ENCODE measurements around the gene IAH1. TPM values are rescaled to one million over a fixed set of nuclear protein-coding genes. Genes with fewer than 3 reads are reported as not detected.
A peak's percentile ranks its signal among the peaks of the same experiment; 100 is the strongest.

The IAH1 gene
- total and polyA plus RNA-seq, 5 experiments from 2014 or later = 47.0 to 81.5 (median 61.8) TPM

DNA sequence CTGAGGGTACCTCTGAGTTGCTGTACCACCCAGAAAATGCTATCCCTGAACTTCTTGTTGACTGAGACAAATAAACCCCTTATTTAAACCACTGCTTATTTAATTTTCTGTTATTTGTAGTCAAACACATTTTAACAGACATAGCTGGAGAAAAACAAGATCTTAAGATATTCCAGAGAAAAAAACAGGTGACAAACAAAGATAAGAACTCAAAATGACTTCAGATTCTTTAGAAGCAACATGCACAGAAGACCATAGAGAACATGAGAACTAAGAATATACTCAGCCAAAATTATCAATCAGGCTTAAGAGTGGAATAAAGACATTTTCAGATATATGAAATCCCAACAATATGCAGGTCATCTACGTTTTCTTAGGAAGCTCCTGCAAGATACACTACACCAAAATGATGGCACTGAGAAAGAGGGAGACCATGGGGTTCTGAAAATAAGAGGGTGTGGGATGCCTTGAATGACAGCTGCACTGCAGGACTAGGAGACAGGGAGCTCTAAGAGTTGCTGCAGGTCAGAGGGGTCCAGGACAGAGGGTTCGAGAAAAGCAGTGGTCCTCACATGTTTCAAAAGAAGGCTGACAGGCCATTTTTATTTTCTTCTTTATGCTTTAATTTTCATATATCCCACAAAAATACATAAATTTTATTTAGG, 42.9 kb downstream of the IAH1 start:
- H3K36me3 Mint-ChIP-seq = peaks cover 0 to 80% (median 45%) of the 10 kb centered on the region in 3 donors
- POLR2A ChIA-PET = interaction anchor here (0.6 to 1.8 kb wide), 2 partner anchors 113 to 280 kb away, joined by 3 to 5 read pairs; partner anchors contain the start of gene YWHAQ
- H3K27ac Mint-ChIP-seq = peak overlapping the region in 3 of 10 donors; percentile 25 to 49 (median 26)

DNA sequence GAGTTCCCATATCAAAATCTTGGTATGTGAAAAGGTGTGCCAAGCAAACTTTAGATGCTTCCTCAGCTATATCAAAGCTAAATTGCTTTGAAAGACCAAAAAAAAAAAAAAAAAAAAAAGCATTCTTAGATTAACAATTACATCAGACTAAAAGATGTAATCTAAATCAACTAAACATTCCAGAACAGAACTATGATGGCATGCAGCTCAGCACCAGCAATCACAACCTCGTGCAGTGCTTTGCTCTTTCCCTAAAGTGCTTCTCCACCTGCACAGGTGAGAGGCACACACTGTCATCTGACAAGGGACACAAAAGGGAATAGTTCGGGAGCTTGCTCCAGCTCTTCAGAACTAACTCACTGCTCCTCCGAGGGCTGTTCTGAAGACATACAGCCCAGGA, 43.8 kb downstream of the IAH1 start:
- DNase-seq = no peak
- POLR2A ChIA-PET = interaction anchor here (0.6 to 1.8 kb wide), 3 partner anchors 112 to 279 kb away, joined by 3 to 5 read pairs (median 4); partner anchors contain the start of gene YWHAQ
- peaks cover 0 to 78% (median 42%) of the 10 kb centered on the region in 3 donors for H3K36me3 Mint-ChIP-seq
- no peak overlapping the region for H3K27ac Mint-ChIP-seq
- no peaks in the 10 kb centered on the region for H3K9me3 Mint-ChIP-seq
- no peaks in the 10 kb centered on the region for H3K4me1 Mint-ChIP-seq
- no peak for ATAC-seq
- no peaks in the 10 kb centered on the region for H3K27me3 Mint-ChIP-seq
- H3K4me3 Mint-ChIP-seq = no peak overlapping the region

More for the DNA sequence above, 42.9 kb downstream of the IAH1 start:
- no peaks in the 10 kb centered on the region for H3K4me1 Mint-ChIP-seq
- H3K4me3 Mint-ChIP-seq = no peak overlapping the region
- ATAC-seq (no peak), DNase-seq (no peak)
- H3K9me3 Mint-ChIP-seq = no peaks in the 10 kb centered on the region
- H3K27me3 Mint-ChIP-seq = no peaks in the 10 kb centered on the region

DNA sequence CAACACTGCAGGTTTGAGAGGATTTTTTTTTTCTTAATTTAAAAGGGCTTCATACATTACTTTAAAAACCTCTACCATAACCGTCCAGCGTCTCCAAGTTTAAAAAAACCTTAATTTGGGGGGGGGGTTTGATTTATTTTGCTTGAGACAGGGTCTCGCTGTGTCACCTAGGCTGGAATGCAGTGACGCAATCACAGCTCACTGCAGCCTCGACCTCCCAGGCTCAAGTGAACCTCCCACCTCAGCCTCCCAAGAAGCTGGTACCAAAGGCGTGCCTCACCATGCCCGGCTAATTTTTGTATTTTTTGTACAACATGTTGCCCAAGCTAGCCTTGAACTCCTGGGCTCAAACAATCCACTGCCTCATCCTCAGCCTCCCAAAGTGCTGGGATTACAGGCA, 44.4 kb downstream of the IAH1 start:
- H3K36me3 Mint-ChIP-seq = peaks cover 0 to 78% (median 36%) of the 10 kb centered on the region in 3 donors
- H3K27ac Mint-ChIP-seq = no peak overlapping the region
- no peaks in the 10 kb centered on the region for H3K9me3 Mint-ChIP-seq
- DNase-seq = no peak
- no peak for ATAC-seq
- no peak overlapping the region for H3K4me3 Mint-ChIP-seq
- no peaks in the 10 kb centered on the region for H3K27me3 Mint-ChIP-seq
- POLR2A ChIA-PET = interaction anchor here (0.7 to 1.8 kb wide), 2 partner anchors 112 to 138 kb away, joined by 4 to 5 read pairs; partner anchors contain the start of gene YWHAQ
- no peaks in the 10 kb centered on the region for H3K4me1 Mint-ChIP-seq

DNA sequence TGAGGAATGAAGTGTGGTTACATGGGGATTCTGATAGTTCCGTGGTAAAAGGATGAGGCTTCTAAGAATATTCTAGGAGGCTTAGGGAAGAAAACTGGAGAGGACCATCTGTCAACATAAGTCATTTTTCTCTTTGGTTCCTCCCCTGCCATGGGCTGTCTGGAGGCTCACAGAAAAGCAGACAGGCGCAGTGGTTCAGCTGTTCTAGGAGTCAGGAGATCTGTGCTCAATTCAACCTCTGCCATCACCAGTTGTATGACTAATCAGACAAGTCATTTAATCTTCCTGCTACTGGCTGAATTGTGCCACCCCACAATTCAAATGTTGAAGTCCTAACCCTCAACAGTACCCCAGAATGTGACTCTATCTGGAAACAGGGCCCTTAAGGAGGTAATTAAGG, 44.9 kb downstream of the IAH1 start:
- no peaks in the 10 kb centered on the region for H3K9me3 Mint-ChIP-seq
- H3K4me3 Mint-ChIP-seq = no peak overlapping the region
- H3K36me3 Mint-ChIP-seq = peaks cover 0 to 79% (median 32%) of the 10 kb centered on the region in 3 donors
- H3K27me3 Mint-ChIP-seq = no peaks in the 10 kb centered on the region
- no peak for DNase-seq
- H3K4me1 Mint-ChIP-seq = no peaks in the 10 kb centered on the region
- no peak for ATAC-seq
- no peak overlapping the region for H3K27ac Mint-ChIP-seq
- POLR2A ChIA-PET = interaction anchor here (1.8 kb wide), 1 partner anchor 111 kb away, joined by 5 read pairs; the partner anchor contains the start of gene YWHAQ

DNA sequence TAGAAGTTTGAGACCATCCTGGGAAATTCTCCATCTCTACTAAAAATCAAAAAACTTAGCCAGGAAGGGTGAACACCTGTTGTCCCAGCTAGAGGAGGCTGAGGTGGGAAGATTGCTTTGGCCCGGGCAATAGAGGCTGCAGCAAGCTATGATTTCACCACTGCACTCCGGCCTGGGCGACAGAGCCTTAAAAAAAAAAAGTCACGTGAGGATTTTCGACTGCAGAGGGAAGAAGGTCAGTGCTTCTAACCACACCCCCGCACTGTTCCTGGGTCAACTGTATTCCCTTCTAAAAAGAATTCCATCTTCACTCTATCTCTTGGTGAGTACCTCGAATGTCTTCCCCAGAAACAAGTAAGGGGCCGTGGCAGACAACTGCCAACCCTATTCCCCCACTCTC, 49.9 kb downstream of the IAH1 start:
- no peak for DNase-seq
- Mint-ChIP-seq H3K36me3 (peaks cover 10 to 88% (median 35%) of the 10 kb centered on the region in 3 donors), H3K27ac (peak overlapping the region in 2 of 10 donors; percentile 14 to 69), H3K4me1 (no peaks in the 10 kb centered on the region), H3K4me3 (no peak overlapping the region), H3K9me3 (no peaks in the 10 kb centered on the region), H3K27me3 (no peaks in the 10 kb centered on the region)
- POLR2A ChIA-PET = interaction anchor here (0.7 kb wide), 1 partner anchor 33 kb away, joined by 4 read pairs; no protein-coding TSS in a partner anchor
- ATAC-seq = no peak

DNA sequence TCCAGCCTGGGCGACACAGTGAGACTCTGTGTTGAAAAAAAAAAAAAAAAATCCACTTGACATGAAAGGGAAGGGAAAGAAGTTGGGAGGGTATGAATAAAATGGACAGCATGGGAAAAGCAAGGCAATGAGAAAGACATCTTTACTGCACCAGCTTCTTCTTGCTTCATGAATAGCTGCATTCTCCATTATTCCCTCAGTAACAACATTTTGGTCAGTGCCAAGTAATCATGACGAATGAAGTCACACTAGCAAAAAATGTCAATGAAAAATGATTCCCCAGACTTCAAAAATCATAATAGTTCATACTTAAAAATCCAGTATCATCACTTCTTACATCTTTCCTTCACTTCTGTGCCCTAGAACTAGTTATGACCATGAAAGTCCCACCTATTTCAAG, 50.9 kb downstream of the IAH1 start:
- POLR2A ChIA-PET = no interaction called here
- H3K4me3 Mint-ChIP-seq = no peak overlapping the region
- H3K36me3 Mint-ChIP-seq = peaks cover 10 to 90% (median 31%) of the 10 kb centered on the region in 3 donors
- H3K9me3 Mint-ChIP-seq = no peaks in the 10 kb centered on the region
- H3K27me3 Mint-ChIP-seq = no peaks in the 10 kb centered on the region
- peak overlapping the region in 1 of 10 donors; percentile 61 for H3K27ac Mint-ChIP-seq
- no peaks in the 10 kb centered on the region for H3K4me1 Mint-ChIP-seq
- DNase-seq (no peak), ATAC-seq (no peak)

DNA sequence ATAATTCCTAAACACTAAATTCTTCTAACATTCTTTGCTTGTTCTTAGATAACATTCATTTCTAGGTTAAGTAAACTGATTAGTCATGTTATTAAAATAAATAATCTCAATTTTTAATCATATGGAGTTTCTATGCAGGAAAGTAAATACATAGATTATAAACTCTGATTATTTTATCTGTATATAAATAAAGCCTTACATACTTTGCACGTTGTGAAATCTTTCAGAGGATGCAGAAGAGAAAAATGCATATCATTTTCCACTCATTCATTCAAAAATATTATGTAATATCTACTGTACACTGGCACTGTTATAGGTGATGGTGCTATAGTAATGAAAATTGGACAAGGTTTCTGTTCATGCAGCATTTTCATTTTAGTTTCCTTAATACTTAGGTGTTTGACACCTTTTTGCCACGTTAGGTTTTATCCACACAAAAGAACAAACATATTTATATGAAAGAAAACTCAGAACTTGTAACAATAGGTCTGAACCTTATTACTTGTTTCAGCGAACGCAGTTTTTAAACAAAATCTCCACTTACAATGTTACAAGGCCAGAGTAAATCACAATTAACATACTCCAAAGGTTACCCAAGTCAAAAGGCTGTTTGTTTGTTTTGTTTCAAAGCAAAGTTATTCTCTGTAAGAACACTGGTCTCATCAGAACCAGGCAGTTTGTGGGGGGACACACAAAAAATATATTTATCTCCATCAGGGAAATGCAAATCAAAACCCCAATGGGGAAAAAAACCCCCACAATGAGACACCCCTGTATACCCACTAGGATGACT, 53.8 kb downstream of the IAH1 start:
- H3K4me3 Mint-ChIP-seq = no peak overlapping the region
- ATAC-seq (no peak), DNase-seq (no peak)
- POLR2A ChIA-PET = no interaction called here
- no peaks in the 10 kb centered on the region for H3K4me1 Mint-ChIP-seq
- no peaks in the 10 kb centered on the region for H3K9me3 Mint-ChIP-seq
- peaks cover 10 to 81% (median 19%) of the 10 kb centered on the region in 3 donors for H3K36me3 Mint-ChIP-seq
- no peaks in the 10 kb centered on the region for H3K27me3 Mint-ChIP-seq
- H3K27ac Mint-ChIP-seq = peak overlapping the region in 1 of 10 donors; percentile 20

DNA sequence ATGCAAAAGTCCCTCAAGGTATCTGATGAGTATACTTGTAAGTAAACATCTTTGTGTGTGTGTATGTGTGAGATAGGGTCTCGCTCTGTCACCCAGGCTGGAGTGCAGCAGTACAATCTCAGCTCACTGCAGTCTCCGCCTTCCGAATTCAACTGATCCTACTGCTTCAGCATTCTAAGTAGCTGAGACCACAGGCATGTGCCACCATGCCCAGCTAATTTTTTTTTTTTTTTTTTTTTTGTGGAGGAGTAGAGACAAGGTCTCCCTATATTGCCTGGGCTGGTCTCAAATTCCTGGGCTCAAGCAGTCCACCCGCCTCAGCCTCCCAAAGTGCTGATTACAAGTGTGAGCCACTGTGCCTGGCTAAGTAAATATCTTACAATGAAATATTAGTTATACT, 58.1 kb downstream of the IAH1 start:
- no peak overlapping the region for H3K27ac Mint-ChIP-seq
- no peaks in the 10 kb centered on the region for H3K27me3 Mint-ChIP-seq
- H3K9me3 Mint-ChIP-seq = no peaks in the 10 kb centered on the region
- H3K4me3 Mint-ChIP-seq = no peak overlapping the region
- DNase-seq = no peak
- POLR2A ChIA-PET = no interaction called here
- H3K4me1 Mint-ChIP-seq = peaks cover 6 to 24% (median 14%) of the 10 kb centered on the region in 4 donors
- H3K36me3 Mint-ChIP-seq = peaks cover 0 to 73% (median 12%) of the 10 kb centered on the region in 3 donors
- ATAC-seq = no peak

DNA sequence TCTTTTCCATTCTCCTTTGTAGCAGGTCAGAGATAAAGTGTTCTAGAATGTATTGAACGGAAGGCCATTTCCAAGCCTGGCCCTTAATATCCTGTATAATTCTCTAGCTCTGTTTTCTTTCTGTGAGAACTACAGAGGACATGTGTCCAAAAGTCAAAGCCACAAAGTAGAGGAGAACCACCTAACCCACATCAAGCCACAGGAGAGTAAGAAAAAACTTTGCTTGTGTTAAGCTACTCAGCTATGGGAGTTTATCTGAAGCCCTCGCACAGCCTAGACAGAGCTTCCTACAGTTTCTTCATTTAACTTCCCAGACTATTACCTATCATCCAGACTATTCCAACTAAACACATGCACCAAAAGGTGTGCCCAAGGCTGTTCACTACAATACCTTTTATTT, 59.3 kb downstream of the IAH1 start:
- ATAC-seq (no peak), DNase-seq (no peak)
- Mint-ChIP-seq H3K36me3 (peaks cover 0 to 65% (median 8%) of the 10 kb centered on the region in 3 donors), H3K27me3 (no peaks in the 10 kb centered on the region), H3K4me3 (no peak overlapping the region), H3K9me3 (no peaks in the 10 kb centered on the region), H3K4me1 (peaks cover 6 to 33% (median 16%) of the 10 kb centered on the region in 4 donors), H3K27ac (peak overlapping the region in 3 of 10 donors; percentile 40 to 59 (median 43))
- POLR2A ChIA-PET = no interaction called here

DNA sequence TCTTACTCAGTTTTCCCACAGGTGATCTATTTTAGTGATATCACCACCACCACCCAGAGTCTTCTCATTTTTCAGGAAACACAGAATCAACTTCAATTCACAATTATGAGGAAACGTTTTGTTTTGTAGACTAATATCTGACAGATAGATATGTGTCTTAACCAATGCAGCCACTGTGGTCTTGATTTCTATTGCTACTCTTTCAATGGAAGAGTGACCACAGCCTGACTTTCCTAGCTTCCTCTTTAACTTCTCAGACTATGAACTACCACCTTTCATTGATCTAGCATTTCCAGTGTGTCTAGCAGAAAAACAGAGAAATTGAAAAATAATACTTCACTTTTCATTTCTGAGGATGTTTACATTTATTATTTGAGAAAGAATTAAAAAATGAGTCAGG, 60.8 kb downstream of the IAH1 start:
- Mint-ChIP-seq H3K36me3 (peaks cover 0 to 60% (median 5%) of the 10 kb centered on the region in 3 donors), H3K4me3 (no peak overlapping the region), H3K9me3 (no peaks in the 10 kb centered on the region), H3K4me1 (peaks cover 8 to 41% (median 17%) of the 10 kb centered on the region in 4 donors), H3K27me3 (no peaks in the 10 kb centered on the region), H3K27ac (peak overlapping the region in 1 of 10 donors; percentile 41)
- DNase-seq (no peak), ATAC-seq (no peak)
- POLR2A ChIA-PET = no interaction called here

DNA sequence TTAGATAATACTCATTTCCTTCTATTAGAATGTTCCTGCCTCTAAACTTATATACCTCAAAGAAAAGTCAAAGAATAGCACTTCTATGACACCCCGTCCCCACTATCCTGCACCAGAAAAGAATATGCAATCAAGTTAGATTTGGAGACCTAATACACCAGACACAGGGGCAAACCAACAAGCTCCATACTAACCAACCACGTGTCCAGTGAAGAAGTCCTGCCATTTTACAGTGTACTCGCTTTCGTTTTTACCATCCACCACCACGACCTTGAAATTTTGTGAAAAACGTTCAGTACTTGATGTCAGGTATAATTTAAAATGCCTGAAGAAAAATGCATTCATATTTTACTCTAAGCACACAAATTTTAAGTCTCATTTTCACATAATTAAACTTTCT, 62.2 kb downstream of the IAH1 start:
- POLR2A ChIA-PET = interaction anchor here (1.0 kb wide), 1 partner anchor 19 kb away, joined by 3 read pairs; the partner anchor contains the start of gene ADAM17
- Mint-ChIP-seq H3K4me1 (peaks cover 8 to 52% (median 18%) of the 10 kb centered on the region in 4 donors), H3K4me3 (no peak overlapping the region), H3K9me3 (no peaks in the 10 kb centered on the region), H3K27ac (peak overlapping the region in 2 of 10 donors; percentile 26 to 60), H3K27me3 (no peaks in the 10 kb centered on the region), H3K36me3 (peaks cover 0 to 66% (median 5%) of the 10 kb centered on the region in 3 donors)
- no peak for DNase-seq
- no peak for ATAC-seq

DNA sequence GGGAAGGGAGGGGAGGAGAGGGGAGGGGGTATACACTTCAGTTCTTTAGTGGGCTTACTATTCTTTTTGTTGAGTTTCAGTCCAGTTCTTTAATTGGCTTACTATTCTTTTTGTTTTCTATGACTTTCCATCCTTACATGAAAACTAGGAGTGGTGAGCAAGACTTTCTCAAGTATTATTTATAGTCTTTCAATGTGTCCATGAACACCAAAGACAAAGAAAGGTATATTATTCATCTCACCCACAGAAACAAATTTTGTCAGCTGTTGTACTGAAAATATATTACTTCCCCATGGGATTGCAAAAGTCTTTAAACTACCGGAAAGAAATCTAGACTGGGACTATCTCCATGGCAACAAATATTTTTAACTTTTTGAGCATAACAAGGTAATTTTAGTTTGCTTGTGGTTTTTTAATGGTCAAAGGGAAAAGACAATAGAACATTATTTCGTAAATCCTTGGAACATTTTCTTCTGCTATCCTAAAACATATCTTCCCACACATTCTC, 63.7 kb downstream of the IAH1 start:
- ATAC-seq (no peak), DNase-seq (no peak)
- Mint-ChIP-seq H3K9me3 (no peaks in the 10 kb centered on the region), H3K4me3 (no peak overlapping the region), H3K4me1 (peaks cover 8 to 60% (median 19%) of the 10 kb centered on the region in 4 donors), H3K27me3 (no peaks in the 10 kb centered on the region), H3K36me3 (peaks cover 0 to 67% (median 6%) of the 10 kb centered on the region in 3 donors), H3K27ac (peak overlapping the region in 2 of 10 donors; percentile 4 to 61)
- POLR2A ChIA-PET = no interaction called here

Data from naive thymus-derived CD8-positive, alpha-beta T cell (primary cell).